ENCODE measurements around the gene PCK1. TPM values are rescaled to one million over a fixed set of nuclear protein-coding genes. Genes with fewer than 3 reads are reported as not detected.

Gene PCK1
- total and polyA plus RNA-seq, 5 donors = 0.25 to 4.1 (median 0.80) TPM

DNA sequence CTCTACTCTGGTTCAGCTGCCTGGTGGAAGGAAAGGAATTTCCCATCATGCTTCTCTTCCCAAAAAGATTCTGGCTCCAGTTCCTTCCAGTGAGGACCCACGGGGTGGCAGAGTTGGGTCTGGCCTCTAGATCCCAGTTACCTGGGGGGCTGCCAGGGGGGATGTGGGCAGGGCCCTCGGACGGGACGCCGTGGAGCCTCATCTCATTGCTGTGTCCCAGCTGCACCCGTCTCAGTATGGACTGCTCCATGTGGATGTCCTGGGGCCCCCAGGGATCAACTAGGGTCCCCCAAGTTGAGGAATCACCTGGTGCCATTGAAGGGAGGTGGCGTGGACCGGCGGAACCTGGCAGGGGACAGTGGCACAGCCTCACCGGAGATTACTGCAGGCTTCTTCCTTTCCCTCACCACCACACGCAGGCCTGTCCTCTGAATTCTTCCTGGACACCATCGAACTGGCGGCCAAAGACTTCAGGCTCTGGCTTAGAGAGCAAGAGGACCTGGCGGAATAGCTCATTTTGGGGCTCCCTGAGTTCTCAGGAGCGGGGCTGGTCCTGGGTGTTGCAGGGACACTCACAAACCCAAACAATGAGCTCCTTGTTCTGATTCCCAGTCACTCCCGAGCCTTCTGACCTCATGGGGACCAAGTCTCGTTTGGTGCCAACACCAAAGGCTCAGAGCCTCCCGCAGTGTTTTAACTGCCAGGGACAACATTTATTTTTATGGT is 50.8 kb downstream of the PCK1 start:
- Histone ChIP-seq H3K9me3 (ENCODE audit: control insufficient read depth, low read length) (no peaks in the 10 kb centered on the region), H3K4me3 (ENCODE audit: low read length) (no peak overlapping the region), H3K27ac (ENCODE audit: low read length) (no peak overlapping the region), H3K4me1 (ENCODE audit: control insufficient read depth, insufficient read depth, low read length) (no peaks in the 10 kb centered on the region), H3K27me3 (ENCODE audit: control insufficient read depth, insufficient read depth) (no peaks in the 10 kb centered on the region)
- WGBS = 66% methylated on average over 18 of the region's 18 CpGs
- peak in 2 of 3 donors; percentile 51 to 79 for DNase-seq
- intact Hi-C loops (cut with DNase I) = no loop called here
- peak; percentile 50 to 71 for ATAC-seq

DNA sequence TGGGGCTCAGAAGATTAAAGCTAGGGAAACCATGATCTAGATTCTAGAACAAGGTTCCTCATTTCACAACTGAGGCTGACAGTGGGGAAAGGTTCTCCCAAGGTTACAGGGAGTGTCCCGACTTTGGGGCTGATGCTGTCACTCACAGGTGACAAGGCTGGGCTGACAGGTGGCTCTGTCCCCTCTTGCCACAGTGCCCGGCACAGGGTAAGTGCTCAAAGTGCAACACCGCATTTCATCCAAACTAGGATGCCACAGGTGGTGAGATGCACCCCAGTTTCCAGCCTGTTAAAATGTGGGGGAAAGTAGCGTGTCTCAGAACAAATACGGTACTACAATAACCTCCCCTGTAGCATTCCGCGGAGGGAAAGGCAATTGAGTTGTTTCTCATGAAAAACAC is 51.5 kb downstream of the PCK1 start:
- DNase-seq (no peak), ATAC-seq (no peak)
- H3K27ac ChIP-seq (ENCODE audit: low read length) = no peak overlapping the region
- 89% methylated on average over 7 of the region's 7 CpGs for WGBS
- H3K9me3 ChIP-seq (ENCODE audit: control insufficient read depth, low read length) = no peaks in the 10 kb centered on the region
- no peaks in the 10 kb centered on the region for H3K4me1 ChIP-seq (ENCODE audit: control insufficient read depth, insufficient read depth, low read length)
- intact Hi-C loops (cut with DNase I) = no loop called here
- H3K27me3 ChIP-seq (ENCODE audit: control insufficient read depth, insufficient read depth) = no peaks in the 10 kb centered on the region
- no peak overlapping the region for H3K4me3 ChIP-seq (ENCODE audit: low read length)

DNA sequence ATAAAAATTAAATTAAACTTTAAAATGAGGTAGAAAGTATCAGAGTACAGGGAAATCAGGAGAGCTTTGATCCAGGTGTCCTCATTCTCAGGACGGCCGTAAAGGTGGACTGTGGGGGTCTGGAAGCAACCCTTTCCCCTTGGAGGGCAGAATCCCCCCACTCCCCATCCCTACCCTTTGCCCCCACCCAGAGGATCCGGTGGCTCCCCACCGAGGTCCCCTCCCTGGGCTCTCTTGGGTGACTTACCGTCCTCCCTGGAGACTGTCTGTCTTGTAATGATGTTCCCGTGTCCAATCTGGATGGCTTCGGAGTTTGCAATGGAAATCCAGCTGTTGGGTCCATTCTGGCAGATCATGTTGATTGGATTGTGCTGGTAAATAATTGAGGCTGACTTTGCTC is 52.0 kb downstream of the PCK1 start:
- WGBS = 93% methylated on average over 7 of the region's 7 CpGs
- H3K9me3 ChIP-seq (ENCODE audit: control insufficient read depth, low read length) = no peaks in the 10 kb centered on the region
- intact Hi-C loops (cut with DNase I) = no loop called here
- H3K27me3 ChIP-seq (ENCODE audit: control insufficient read depth, insufficient read depth) = no peaks in the 10 kb centered on the region
- ATAC-seq (no peak), DNase-seq (no peak)
- no peaks in the 10 kb centered on the region for H3K4me1 ChIP-seq (ENCODE audit: control insufficient read depth, insufficient read depth, low read length)
- H3K4me3 ChIP-seq (ENCODE audit: low read length) = no peak overlapping the region
- no peak overlapping the region for H3K27ac ChIP-seq (ENCODE audit: low read length)

DNA sequence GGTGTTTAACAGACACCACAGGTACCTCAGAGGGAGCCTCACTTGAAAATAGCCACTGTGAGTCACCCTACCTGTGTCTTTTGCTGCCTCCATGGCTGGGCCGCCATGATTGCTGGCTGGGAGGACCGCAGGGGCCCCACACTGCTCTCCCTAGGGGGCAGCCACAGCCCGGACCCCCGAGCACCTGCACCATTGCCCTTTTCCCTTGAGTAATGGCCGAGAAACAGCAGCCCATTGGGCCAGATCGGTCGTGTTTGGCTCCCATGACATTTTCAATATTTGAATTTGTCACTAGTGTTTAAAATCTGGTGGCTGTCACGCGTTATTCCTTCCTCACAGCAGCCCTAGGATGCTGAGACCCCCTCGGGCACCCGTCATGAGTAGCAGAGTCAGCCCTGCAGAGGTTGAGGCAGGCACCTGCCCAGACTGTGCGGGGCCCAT is 52.6 kb downstream of the PCK1 start:
- no peaks in the 10 kb centered on the region for H3K27me3 ChIP-seq (ENCODE audit: control insufficient read depth, insufficient read depth)
- intact Hi-C loops (cut with DNase I) = no loop called here

DNA sequence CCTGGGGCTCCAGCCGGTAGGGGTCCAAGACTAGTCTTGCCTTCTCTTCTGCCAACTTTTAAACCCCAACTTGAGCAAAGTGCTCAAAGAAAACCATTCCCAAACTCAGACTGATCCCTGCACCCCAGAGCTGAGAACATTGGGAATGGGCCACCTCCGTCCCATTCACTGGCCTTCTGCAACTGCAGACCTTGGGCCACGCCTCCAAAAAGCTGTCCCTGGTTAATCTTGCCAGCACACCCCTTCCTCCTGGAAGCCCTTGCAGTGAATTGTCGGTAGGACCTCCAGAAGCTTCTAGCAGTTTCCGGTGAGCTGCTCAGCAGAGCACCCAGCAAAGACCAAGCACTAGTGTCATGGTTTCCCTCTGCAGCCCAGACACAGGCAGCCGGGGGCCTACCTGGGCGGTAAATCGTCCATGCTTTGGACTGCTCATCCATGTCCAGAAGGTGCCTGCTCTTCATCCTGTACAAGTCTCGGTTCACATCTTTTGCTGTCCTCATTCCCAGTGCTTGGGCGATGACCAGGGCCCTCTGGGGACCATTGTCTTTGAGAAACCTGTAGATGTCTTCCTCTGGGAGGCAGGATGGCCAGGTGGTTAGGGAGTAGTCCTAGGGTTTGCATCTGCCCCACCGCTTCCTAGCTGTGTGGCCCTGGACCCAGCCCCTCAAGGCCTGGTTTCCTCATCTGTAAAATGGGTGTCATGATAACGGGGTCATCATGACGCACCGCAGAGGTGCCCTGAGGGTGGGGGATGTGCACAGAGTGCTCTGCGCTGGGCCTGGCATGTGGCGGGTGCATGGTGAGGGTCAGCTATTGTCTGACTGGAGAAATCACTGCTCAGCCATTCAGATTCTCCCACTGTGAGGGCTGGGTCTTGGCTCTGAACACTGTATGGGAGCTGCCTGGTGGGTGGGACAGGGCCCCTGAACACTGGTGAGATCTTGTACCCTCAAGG is 53.9 kb downstream of the PCK1 start:
- ATAC-seq (no peak), DNase-seq (no peak)
- H3K27me3 ChIP-seq (ENCODE audit: control insufficient read depth, insufficient read depth) = no peaks in the 10 kb centered on the region
- 90% methylated on average over 16 of the region's 16 CpGs for WGBS
- no peaks in the 10 kb centered on the region for H3K4me1 ChIP-seq (ENCODE audit: control insufficient read depth, insufficient read depth, low read length)
- intact Hi-C loops (cut with DNase I) = no loop called here
- H3K4me3 ChIP-seq (ENCODE audit: low read length) = no peak overlapping the region
- H3K27ac ChIP-seq (ENCODE audit: low read length) = no peak overlapping the region
- no peaks in the 10 kb centered on the region for H3K9me3 ChIP-seq (ENCODE audit: control insufficient read depth, low read length)

More for the DNA sequence above, 52.6 kb downstream of the PCK1 start:
- 93% methylated on average over 12 of the region's 12 CpGs for WGBS
- DNase-seq (no peak), ATAC-seq (no peak)
- no peak overlapping the region for H3K27ac ChIP-seq (ENCODE audit: low read length)
- no peaks in the 10 kb centered on the region for H3K9me3 ChIP-seq (ENCODE audit: control insufficient read depth, low read length)
- no peaks in the 10 kb centered on the region for H3K4me1 ChIP-seq (ENCODE audit: control insufficient read depth, insufficient read depth, low read length)
- no peak overlapping the region for H3K4me3 ChIP-seq (ENCODE audit: low read length)

DNA sequence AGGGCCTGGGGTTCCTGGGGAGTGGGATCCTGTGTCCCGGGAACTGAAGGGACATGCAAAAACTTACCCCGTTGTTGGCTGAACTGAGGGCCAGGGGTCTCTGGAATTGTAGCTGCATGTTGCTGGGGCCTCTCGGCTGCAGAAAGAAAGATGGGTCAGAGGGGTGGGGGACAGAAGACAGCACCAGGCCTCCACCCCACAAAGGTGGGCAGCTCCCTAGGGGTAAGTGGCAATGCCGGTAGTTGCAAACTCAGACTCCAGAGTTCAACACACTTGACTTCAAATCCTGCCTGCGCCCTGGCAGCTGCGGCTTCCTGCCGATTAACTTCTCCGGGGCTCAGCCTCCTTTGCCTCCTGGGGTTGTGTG is 54.5 kb downstream of the PCK1 start:
- Histone ChIP-seq H3K27me3 (ENCODE audit: control insufficient read depth, insufficient read depth) (no peaks in the 10 kb centered on the region), H3K27ac (ENCODE audit: low read length) (no peak overlapping the region)

DNA sequence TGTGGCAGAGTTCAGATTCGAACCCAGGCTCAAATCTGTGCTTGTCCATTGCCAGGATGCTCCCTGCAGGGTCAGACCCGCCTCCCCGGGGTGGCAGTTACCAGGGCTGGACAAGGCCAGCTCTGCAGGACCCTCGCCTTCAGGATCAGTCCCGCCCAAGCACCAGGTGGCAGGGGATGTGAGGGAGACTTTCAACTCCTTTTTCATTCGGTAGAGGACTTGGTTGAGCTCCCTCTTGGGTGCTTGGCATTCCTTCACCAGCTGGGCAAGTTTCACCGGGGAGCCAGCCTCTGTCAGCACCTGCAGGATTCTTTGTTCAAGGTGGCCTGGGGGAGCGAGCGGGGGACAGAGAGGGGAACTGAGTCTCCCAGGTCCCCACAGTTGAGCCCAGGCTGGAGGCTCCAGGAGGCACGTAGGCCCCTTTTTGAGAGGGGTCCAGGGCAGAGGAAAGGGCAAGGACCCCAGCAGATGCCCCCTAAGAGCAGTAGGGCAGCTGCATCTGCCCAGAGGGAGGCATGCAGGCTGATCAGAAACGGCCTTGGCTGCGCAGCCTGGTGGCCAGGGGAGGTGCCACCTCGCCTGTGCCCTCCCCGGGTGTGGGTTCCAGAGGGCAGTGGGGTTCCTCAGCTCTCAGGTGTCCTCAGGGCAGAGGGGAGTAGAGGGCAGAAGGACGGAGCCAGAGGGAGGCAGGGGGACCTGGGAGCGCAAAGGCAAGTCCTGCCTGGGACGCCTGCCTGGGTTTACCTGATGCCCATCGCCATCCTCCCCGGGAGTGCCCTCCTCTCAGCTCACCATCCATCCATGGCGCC is 55.4 kb downstream of the PCK1 start:
- Histone ChIP-seq H3K27ac (ENCODE audit: low read length) (no peak overlapping the region), H3K27me3 (ENCODE audit: control insufficient read depth, insufficient read depth) (no peaks in the 10 kb centered on the region), H3K4me3 (ENCODE audit: low read length) (no peak overlapping the region), H3K4me1 (ENCODE audit: control insufficient read depth, insufficient read depth, low read length) (no peaks in the 10 kb centered on the region), H3K9me3 (ENCODE audit: control insufficient read depth, low read length) (no peaks in the 10 kb centered on the region)
- ATAC-seq (no peak), DNase-seq (no peak)
- 90% methylated on average over 20 of the region's 20 CpGs for WGBS
- intact Hi-C loops (cut with DNase I) = no loop called here

More for the DNA sequence above, 54.5 kb downstream of the PCK1 start:
- no peaks in the 10 kb centered on the region for H3K9me3 ChIP-seq (ENCODE audit: control insufficient read depth, low read length)
- ATAC-seq = no peak
- H3K4me1 ChIP-seq (ENCODE audit: control insufficient read depth, insufficient read depth, low read length) = no peaks in the 10 kb centered on the region
- no peak overlapping the region for H3K4me3 ChIP-seq (ENCODE audit: low read length)
- no peak for DNase-seq
- intact Hi-C loops (cut with DNase I) = no loop called here
- 72% methylated on average over 8 of the region's 8 CpGs for WGBS

DNA sequence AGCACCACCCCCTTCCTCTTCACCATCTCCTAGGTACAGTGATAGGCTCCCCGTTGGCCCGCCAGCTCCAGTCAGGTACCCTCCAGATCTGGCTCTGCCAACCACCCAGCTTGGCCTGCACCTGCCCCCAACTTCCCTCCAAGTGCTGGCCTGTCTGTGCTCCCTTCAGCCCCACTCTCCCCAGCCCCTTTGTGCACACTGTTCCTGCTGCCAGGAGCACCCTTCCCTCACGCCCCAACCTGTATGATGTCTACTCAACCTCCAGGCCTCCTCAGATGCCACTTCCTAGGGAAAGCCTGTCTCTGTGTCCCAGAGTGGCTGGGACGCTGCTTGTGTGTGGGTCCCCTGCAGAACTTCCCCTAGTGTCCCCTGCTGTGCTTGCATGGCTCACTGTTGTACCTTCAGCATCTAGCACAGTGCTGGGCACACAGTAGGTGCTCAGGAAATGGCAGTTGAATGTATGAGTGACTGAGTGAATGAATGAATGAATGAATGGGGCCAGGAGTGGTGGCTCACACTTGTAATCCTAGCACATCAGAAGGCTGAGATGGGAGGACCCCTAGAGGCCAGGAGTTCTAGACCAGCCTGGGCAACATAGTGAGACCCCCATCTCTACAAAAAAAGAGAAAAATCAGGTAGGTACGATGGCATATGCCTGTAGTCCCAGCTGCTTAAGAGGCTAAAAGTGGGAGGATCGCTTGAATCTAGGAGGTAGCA is 56.3 kb downstream of the PCK1 start:
- ATAC-seq = no peak
- no peak overlapping the region for H3K4me3 ChIP-seq (ENCODE audit: low read length)

More for the DNA sequence above, 56.3 kb downstream of the PCK1 start:
- no peak for DNase-seq
- Histone ChIP-seq H3K4me1 (ENCODE audit: control insufficient read depth, insufficient read depth, low read length) (no peaks in the 10 kb centered on the region), H3K27me3 (ENCODE audit: control insufficient read depth, insufficient read depth) (no peaks in the 10 kb centered on the region), H3K9me3 (ENCODE audit: control insufficient read depth, low read length) (no peaks in the 10 kb centered on the region), H3K27ac (ENCODE audit: low read length) (no peak overlapping the region)
- 87% methylated on average over 6 of the region's 6 CpGs for WGBS
- intact Hi-C loops (cut with DNase I) = no loop called here

All from right cardiac atrium (tissue), 5 donors.